GM10248 (cell line): ENCODE data around the gene CHRNA1.

ENCODE experiments used
- CTCF ChIA-PET: fragments of 300-600 bp; sonication (Branson Sonifier 250); formaldehyde crosslinking; extraction: SDS; loops from one replicate; lab custom pipeline; 2021; ENCODE audit warnings: antibody characterized with exemption; lab: Yijun Ruan, JAX
- POLR2A ChIA-PET: fragments of 350-650 bp; sonication (Branson Sonifier 250); formaldehyde crosslinking; extraction: SDS; loops from one replicate; lab custom pipeline; 2020; ENCODE audit warnings: antibody characterized with exemption; lab: Yijun Ruan, JAX
- DNase-seq: peaks from one replicate; pipeline ENCODE4 v3.0.0; 2012; ENCODE audit errors: extremely low spot score
- TF ChIP-seq, protein P1 (sequence below): IDR thresholded peaks from 2 replicates; pipeline ENCODE4 v1.5.1; 2012; ENCODE audit warnings: mild to moderate bottlenecking, low read depth; ENCODE audit errors: extremely low read depth, missing control alignments, control extremely low read depth

Gene CHRNA1

DNA sequence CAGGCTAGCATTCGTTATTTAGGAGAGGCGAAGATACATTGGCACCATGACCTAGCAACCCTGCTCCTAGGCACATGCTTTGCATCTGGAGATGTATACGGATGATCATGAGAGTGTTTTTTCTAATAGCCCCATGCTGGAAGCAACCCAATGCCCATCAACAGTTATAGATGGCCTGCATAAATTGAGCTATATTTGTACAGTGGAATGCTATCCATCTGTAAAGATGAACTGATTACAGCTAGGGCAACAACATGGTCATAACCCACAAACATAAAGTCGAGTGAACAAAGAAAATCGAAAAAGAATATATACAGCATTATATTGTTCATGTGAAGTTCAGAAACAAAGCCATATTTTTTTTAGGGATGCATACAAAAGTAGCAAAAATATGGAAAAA is 20.6 kb upstream of the CHRNA1 start:
- ChIA-PET POLR2A (interaction anchor here (0.5 kb wide), 1 partner anchor 406 kb away, joined by 3 read pairs; no protein-coding TSS in a partner anchor), CTCF (interaction anchor here (2.1 kb wide), 1 partner anchor 13 kb away, joined by 10 read pairs; no protein-coding TSS in a partner anchor)
- TF ChIP-seq, protein P1, sequence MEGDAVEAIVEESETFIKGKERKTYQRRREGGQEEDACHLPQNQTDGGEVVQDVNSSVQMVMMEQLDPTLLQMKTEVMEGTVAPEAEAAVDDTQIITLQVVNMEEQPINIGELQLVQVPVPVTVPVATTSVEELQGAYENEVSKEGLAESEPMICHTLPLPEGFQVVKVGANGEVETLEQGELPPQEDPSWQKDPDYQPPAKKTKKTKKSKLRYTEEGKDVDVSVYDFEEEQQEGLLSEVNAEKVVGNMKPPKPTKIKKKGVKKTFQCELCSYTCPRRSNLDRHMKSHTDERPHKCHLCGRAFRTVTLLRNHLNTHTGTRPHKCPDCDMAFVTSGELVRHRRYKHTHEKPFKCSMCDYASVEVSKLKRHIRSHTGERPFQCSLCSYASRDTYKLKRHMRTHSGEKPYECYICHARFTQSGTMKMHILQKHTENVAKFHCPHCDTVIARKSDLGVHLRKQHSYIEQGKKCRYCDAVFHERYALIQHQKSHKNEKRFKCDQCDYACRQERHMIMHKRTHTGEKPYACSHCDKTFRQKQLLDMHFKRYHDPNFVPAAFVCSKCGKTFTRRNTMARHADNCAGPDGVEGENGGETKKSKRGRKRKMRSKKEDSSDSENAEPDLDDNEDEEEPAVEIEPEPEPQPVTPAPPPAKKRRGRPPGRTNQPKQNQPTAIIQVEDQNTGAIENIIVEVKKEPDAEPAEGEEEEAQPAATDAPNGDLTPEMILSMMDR, result no peak
- DNase-seq, result no peak

DNA sequence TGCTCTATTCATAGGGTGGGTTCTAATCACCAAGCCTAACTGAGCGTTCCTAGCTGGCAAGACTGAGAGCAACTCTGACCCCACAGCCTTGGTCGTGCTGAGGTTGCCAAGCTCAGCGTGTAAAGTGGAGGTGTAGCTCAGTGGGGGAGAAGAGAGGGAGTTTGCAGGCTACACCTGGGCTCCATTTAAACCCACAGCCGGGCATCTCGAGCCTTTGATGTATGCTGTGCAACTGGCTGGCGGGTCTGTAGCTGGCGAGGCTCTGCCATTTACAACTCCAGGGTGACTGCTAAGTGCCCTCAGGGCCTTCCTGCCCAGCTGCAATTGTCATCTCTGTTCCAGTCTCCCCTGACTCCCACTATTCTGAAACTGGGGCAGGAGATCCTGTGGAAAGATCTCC is 20.0 kb upstream of the CHRNA1 start:
- no peak for DNase-seq

DNA sequence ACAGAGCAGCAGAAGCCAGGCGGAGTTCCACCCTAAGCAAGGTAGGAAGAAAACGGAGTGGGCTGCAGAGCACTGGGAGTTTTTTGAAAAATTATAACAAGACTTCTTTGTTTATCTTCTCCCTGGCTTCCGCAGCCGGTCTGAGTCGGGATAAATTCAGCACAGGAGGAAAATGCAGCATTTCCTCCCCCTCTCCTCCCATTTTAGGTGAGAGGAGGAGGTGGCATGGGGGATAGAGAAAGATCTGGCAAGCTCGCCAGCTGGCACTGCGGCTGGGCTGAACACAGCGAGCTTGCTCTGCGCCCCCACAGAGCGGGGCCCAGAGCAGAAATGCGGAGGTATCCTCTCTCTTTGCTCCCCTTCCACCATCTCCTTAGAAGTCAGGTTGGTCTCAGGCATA is 17.7 kb upstream of the CHRNA1 start:
- POLR2A ChIA-PET, result no interaction called here
- no peak for DNase-seq
- CTCF ChIA-PET, result interaction anchor here (0.6 to 1.2 kb wide), 3 partner anchors 11 to 33 kb away, joined by 3 to 5 read pairs (median 3); no protein-coding TSS in a partner anchor
- TF ChIP-seq, protein P1, result no peak

More for the DNA sequence above, 20.0 kb upstream of the CHRNA1 start:
- ChIA-PET POLR2A (no interaction called here), CTCF (interaction anchor here (2.1 kb wide), 1 partner anchor 13 kb away, joined by 10 read pairs; no protein-coding TSS in a partner anchor)
- TF ChIP-seq, protein P1, result no peak

DNA sequence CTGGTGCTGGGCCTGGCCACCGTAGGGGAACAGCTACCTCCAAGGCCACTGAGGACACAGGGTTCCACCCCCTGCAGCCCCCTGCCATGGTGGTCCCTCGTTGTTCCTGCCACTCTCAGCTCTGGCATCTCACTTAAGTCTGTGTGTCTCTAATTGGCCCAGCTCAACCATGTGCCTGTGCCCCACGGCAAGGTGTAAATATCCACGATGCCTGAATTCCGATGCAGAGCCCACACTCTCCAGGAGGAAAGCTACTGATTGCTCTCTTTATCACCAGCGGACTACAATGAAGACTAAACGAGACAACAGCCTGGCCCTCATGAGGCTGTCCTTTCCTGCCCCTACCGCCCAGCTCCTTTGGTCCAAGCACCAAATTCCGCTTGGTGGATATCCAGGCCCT is 17.0 kb upstream of the CHRNA1 start:
- TF ChIP-seq, protein P1, result no peak
- ChIA-PET CTCF (interaction anchor here (1.7 kb wide), 1 partner anchor 11 kb away, joined by 5 read pairs; no protein-coding TSS in a partner anchor), POLR2A (no interaction called here)
- DNase-seq, result no peak

DNA sequence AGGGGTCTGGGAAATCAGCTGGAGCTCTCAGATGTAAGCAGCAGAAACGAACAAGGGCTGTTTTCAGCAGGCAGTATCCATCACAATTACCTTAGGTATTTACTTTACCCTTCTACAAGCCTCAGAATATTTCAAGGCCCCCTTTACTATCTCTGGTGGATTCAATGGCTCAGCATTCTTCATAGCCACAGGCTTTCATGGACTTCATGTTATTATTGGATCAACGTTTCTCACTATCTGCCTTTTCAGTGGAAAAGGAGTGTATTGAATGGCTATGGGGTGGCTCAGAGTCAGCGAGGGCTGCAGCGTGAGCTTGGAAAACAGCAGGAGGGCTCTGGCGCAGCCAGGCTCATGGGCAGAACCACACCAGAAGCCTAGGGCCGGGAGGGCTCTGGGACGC is 16.6 kb upstream of the CHRNA1 start:
- DNase-seq, result no peak
- CTCF ChIA-PET, result interaction anchor here (1.7 kb wide), 1 partner anchor 10 kb away, joined by 5 read pairs; no protein-coding TSS in a partner anchor
- TF ChIP-seq, protein P1, result no peak
- POLR2A ChIA-PET, result no interaction called here

DNA sequence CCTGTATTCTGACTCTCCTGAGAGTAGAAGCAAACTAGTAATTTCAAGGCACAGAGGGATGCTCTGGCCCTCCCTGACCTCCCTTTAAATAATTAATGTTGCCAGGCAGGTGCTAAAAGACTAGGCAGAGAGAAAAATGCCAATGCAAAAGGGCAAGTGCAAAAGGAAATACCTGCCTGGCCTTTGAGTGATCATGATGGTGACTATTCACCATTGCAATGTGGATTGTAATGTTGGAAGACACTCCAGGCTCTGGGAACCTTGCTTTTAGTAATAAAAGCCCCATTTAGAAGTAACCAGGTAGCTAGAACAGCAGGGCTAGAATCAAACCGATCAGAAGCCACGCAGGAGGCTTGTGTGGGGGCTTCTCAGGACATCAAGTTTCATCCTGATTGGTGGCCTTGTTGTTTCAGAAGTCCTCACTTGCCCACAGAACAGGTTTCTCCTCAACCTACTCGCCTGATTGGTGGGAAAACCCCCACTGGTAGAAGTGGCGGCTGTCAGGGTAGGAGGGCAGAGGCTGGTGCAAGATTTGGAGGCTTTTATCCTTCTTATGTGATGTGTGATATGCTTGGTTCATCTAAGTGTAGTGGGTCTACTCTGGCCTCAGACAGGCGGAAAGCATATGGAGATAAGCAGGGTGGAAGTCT is 16.0 kb upstream of the CHRNA1 start:
- DNase-seq, result no peak
- POLR2A ChIA-PET, result no interaction called here
- TF ChIP-seq, protein P1, result no peak
- CTCF ChIA-PET, result interaction anchor here (1.5 to 1.7 kb wide), 2 partner anchors 10 to 31 kb away, joined by 3 to 5 read pairs; no protein-coding TSS in a partner anchor
